ENCODE results near the gene TBX5.

The TBX5 gene

GRCh38 chr12:114406316-114406983 is 506 bp upstream of the TBX5 start:
- no peak for DNase-seq (ENCODE audit: low read depth)

GRCh38 chr12:114404926-114405518 is 922 bp downstream of the TBX5 start:
- no peak for DNase-seq (ENCODE audit: low read depth)

- no peak for DNase-seq (ENCODE audit: low read depth)
These were observed 1.6 kb downstream of the TBX5 start for GRCh38 chr12:114404083-114404925.

- DNase-seq (ENCODE audit: low read depth), result no peak
These were observed 2.3 kb downstream of the TBX5 start for GRCh38 chr12:114403690-114404066.

GRCh38 chr12:114403011-114403689 is 2.8 kb downstream of the TBX5 start:
- no peak for DNase-seq (ENCODE audit: low read depth)

- no peak for DNase-seq (ENCODE audit: low read depth)
These were observed 3.7 kb downstream of the TBX5 start for GRCh38 chr12:114402084-114402717.

GRCh38 chr12:114401328-114402083 is 4.4 kb downstream of the TBX5 start:
- no peak for DNase-seq (ENCODE audit: low read depth)

GRCh38 chr12:114400925-114401324 is 5.0 kb downstream of the TBX5 start:
- DNase-seq (ENCODE audit: low read depth), result no peak

GRCh38 chr12:114400361-114400811 is 5.6 kb downstream of the TBX5 start:
- DNase-seq (ENCODE audit: low read depth), result no peak

GRCh38 chr12:114399664-114400211 is 6.2 kb downstream of the TBX5 start:
- no peak for DNase-seq (ENCODE audit: low read depth)

GRCh38 chr12:114397978-114398881 is 7.7 kb downstream of the TBX5 start:
- DNase-seq (ENCODE audit: low read depth), result no peak

- no peak for DNase-seq (ENCODE audit: low read depth)
These were observed 8.8 kb downstream of the TBX5 start for GRCh38 chr12:114396869-114397719.

GRCh38 chr12:114396153-114396868 is 9.6 kb downstream of the TBX5 start:
- no peak for DNase-seq (ENCODE audit: low read depth)

- no peak for DNase-seq (ENCODE audit: low read depth)
These were observed 10.2 kb downstream of the TBX5 start for GRCh38 chr12:114395755-114396152.

GRCh38 chr12:114395233-114395632 is 10.7 kb downstream of the TBX5 start:
- no peak for DNase-seq (ENCODE audit: low read depth)

- DNase-seq (ENCODE audit: low read depth), result no peak
These were observed 12.4 kb downstream of the TBX5 start for GRCh38 chr12:114393569-114393968.

GRCh38 chr12:114392909-114393308 is 13.0 kb downstream of the TBX5 start:
- DNase-seq (ENCODE audit: low read depth), result no peak

- no peak for DNase-seq (ENCODE audit: low read depth)
These were observed 14.9 kb downstream of the TBX5 start for GRCh38 chr12:114391088-114391487.
